GM18519 (cell line): ENCODE data around the gene ASPHD2.

ENCODE experiments used
- ATAC-seq: cut with Tn5 transposase; IDR thresholded peaks from one replicate; pipeline ENCODE4 v1.9.1; 2021; ENCODE audit warnings: mild to moderate bottlenecking, moderate library complexity; ENCODE audit not compliant: unreplicated experiment, low FRiP score

The ASPHD2 gene

DNA sequence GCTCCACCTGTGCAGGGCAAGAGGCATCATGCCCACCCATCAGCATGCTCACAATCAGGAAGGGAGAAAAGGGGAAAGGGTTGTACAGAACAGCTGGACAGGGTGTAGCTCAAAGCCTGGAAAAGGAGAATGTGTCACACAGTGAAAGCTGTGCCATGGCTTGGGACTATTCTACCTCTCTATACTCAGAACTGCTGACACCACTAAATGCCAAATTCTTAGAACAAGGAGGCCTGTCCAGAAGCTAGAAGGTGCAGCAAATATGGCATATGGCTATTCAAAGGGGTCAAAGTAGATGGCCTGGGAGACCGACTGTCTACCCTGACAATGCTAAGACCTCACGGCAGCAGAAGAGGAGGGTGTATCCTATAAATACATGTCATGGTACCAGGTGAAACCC, 41.7 kb downstream of the ASPHD2 start:
- no peak for ATAC-seq

DNA sequence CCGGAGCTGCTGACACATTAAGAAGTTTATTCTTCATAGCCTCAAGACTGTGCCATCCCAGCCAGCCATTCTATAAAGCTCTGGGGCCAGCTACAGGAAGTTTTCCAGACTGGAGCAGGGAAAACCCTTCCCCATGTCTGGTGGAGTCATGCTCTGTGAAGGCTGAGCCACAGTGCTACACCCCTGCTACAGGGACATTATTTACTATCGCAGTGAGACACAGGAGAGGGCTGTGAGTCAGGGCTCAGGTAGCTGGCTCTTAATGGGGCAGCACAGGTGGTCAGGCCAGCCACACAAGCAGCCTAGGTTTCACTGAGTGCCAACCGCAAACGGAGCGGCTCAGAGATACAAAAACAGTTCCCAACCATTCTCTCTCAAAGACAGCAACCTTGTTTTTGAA, 42.5 kb downstream of the ASPHD2 start:
- ATAC-seq = no peak

DNA sequence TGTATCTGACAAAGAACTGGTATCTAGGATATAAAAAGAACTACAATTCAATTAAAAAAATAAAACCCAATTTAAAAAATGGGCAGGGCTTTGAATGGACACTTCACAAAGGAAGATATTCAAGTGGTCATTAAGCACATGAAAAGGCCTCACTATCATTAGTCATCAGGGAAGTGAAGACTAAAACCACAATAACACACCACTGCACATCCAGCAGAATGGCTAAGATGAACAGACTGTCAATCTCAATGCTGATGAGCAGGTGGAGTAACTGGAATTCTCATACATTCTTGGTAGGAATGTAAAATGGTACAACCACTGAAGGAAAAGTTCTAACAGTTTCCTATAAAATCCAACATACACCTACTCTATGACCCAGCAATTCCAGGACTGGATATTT, 45.6 kb downstream of the ASPHD2 start:
- ATAC-seq = no peak

DNA sequence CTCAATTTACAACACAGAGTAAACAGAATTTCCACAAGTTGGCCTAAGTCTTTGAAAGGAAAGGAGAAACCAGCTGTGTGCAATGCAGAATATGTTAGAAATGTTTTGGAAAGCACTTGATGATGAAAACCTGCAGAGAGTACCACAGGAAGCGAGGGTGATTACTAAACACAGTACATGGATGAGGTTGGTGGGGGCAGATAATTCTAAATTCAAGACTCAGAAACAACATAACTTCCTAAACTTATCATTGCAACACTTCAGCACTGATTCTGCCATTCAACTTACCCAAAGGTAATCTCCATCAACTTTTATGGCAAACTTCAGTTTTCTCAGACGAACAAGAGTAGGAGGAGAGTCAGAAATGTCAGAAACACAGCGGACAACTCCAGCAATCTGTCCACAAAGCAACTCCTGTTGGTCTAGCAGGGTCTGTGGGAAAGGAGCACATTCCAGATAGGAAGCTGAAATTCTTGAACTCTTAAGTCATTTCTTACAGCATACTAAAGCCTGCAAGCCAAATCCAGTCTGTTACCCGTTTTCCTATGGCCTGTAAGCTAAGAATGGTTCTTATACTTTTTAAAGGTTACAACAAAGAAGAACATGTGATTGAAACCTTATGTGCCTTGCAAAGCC, 47.8 kb downstream of the ASPHD2 start:
- ATAC-seq = no peak

DNA sequence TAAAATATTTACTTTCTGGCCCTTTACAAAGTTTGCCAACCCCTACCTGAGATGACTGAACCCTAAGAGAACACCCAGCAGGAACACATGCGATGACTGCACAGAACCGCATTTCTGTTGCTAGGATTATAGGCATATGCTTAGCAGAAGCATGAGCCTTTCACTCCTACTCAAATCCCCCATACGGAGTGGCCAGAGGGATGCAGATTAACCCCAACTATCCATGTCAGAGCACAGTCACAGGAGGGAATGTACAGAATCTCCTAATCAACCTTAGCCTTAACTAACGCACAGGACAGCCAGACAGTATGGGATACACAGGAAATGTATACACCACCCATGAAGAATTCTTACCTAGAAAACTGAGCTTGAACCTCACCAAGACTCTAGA, 48.3 kb downstream of the ASPHD2 start:
- no peak for ATAC-seq

DNA sequence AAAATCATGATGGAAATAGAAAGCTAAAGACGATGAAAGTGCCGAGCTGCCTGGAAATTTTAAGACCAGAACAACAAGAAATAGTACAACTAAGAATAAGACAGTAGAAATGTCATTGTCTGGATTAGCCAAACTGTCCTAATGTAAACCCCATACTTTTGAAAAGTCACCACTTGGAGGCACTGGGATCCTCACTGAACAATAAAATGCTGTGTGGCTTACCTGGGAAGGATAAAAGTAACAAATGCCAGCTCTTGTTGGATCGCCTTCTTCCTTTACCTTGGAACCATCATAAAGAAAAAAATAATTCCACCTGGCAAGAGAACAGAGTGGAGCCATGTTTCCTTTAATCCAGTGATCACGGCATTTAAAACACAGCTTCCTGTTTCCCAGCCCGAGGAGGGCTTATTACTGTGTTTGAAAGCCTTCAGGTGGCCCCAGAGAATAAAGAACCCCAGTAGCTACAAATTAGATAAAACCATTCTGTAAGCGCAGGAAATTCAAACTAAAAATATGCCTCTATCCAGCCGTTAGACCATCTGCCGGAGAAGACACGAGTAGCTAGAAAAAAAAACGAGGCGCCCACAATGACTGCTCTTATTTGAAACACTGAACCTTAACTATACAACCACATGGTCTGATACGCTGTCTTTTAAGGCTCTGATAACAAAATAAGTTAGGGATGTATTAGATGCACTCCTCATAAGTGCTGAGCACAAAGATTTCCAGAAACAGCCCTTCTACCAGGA, 50.2 kb downstream of the ASPHD2 start:
- ATAC-seq = no peak

DNA sequence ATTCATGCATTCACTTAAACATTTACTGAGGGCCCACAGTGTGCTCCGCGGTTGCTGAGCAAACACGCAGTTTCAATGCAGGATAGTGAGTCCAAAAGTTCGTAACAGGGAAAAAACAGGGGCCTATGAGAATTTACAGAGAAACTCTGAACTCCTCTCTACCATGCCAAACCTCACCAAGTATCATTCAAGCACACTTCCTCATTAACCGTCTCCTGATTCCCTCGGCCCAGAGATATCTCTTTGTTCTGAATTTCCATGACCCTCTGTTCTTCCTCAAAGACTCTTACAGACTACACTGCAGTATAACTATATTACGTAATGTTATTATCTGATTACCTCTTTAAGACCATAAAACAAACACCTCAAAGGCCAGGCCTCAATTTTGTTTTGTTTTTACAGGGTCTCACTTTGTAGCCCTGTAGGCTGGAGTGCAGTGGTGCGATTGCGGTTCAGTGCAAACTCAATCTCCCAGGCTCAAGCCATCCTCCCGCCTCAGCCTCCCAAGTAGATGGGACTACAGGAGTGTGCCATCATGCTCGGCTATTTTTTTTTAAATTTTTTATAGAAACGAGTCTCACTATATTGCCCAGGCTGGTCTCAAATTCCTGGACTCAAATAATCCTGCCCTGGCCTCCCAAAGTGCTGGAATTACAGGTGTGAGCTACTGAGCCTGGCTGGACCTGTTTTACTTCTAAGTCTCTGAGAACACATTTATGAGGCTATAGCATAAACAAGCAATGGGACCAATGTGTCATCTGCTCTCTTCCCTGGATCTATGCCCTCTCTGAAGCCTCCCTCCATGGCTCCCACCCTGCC, 50.9 kb downstream of the ASPHD2 start:
- ATAC-seq = no peak

DNA sequence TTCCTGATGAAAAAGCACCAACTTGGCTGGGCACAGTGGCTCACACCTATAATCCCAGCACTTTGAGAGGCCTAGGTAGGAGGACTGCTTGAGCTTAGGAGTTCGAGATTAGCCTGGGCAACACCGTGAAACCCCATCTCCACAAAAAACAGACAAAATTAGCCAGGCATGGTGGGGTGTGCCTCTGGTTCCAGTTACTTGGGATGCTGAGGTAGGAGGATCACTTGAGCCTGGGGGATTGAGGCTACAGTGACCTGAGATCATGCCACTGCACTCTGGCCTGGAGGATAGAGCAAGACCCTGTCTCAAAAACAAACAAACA, 51.5 kb downstream of the ASPHD2 start:
- ATAC-seq = no peak

DNA sequence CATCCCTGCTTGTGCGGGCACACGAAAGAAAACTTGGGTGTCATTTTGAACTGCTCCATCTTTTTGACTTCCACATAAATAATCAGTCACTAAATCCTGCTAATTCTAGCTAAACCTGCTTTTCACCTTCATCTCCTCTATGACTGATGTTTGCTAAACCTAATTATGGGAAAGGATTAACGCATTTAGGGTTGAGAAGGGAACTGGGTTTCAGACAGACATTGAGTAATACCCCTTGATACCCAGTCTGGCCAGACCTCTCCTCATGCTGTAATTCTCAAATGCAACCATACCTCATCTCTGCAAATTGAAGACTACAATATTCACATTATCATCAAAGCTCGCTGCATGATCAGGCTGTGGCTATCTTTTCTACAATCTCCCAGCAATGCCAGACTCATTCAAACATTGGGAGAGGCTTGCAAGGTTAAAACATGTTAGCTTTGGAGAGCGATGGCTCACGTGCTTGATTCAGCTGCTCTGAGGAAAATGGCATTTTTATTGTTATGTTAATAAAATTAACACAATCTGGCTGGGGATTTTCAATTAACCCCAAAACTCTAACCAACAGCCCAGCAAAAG, 52.1 kb downstream of the ASPHD2 start:
- ATAC-seq = no peak

DNA sequence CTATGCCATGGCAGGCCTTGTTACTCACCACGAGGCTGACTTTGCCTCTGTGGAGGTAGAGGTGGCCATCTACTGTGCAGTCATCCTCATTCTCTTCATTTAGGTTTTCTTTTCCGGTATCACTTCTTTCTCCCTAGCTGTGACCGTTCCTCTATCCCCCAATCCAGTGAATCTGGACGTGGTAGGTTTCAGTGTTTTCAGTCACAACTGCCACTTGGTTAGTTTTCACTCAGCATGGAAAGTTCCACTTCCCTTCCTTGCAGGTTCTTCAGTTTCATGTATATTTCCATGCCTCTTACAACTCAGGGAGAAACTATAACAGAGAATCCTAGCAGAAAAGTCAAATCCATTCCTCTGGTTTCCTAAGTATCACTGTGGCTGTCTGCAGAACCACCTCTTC, 52.6 kb downstream of the ASPHD2 start:
- ATAC-seq = no peak

DNA sequence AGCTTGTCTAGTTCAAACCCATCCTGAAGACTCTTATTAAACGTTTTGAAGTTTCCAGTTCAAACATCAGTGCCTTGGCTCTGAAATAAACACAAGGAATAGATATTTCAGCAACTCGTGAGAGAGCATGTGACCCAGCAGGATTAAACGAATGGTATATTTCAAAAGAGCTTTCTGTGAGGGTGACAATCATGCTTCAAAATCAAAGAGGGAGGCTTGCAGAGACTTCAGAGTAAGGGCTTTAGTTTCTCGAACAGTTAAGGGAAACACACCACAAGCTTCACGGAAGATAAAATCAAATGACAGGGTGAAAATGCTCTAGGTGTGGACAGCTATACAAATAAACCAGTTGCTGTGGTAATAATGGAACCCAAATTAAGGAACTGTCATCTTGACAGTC, 53.1 kb downstream of the ASPHD2 start:
- ATAC-seq = no peak

DNA sequence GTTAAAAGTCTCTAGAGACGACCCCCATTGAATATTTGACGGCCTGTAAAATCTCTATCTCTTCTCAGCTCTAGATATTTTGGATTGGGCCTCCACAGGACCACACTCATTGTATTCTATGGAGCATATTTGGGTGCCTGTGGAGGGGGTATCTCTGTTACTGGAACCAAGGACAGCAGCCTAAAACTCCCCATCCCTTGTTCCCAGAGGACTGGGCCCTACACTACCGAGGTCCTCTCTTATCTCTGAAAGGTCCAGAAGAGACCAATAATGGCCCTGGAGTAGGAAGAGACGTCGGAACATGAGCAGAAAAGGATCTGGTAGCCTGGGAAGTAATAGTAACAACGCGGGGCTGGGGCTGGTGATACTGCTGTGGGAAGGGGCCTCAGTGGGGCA, 54.0 kb downstream of the ASPHD2 start:
- no peak for ATAC-seq

DNA sequence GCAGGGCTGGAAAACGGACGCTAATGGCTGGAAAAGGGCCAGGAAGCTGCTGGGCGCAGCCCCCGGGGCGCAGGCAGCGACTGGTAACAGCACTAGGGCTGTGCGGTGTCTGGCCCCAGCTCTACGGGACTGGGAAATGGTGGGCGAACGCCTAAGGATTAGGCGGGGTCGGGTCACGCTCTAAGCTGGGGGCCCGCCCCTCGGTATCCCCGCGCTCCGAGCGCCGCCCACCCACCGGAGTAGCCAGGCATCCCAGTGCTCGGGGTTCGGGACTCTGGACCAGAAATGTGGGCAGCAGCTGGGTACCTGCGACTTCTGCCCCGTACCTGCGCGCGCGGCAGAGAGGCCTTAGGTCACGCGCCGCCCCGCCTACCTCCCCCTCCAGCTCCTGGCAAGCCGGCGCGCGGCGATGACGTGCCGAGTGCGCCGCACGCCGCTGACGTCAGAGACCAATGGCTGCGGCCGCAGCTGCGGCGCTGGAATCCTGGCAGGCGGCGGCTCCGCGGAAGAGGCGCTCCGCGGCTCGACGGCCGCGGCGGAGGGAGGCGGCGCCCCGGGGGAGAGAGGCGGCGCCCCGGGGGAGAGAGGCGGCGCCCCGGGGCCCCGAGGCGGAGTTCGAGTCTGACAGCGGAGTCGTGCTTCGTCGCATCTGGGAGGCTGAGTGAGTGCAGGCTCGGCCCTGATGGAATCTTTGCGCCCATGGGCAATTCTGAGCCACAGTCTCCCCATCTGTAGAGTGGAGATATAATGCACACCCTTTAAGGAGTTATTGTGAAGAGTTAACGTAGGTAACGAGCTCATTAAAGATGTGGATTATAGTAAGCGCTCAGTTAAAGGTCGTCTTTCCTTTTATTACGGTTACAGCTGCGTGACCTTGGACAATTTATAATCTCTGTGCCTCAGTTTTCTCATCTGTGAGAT, 54.6 kb downstream of the ASPHD2 start, which contains the start of the genes HPS4 and SRRD:
TSS of gene HPS4 (minus strand) at position 345 of the 921 bp plus-strand sequence. CDS start 2,021 bp downstream, outside the sequence.
TSS of gene SRRD (plus strand) at position 439 of the 921 bp plus-strand sequence. CDS start at position 453, 14 bp downstream.
- ATAC-seq = peak; percentile 34

DNA sequence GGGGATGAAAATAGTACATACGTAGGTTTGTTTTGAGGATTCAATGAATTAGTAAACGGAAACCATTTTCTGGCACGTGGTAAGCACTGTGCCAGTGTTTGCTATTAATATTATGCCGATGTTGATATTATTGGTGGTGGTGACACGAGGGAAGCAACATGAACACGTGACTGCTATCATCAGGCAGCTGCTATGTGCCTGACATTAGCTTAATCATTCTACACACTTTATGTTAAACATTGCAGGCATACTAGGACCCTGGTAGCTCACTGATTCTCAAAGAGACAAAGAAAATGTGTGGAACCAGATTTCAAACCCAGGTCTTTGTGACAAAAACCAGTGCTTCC, 55.3 kb downstream of the ASPHD2 start:
- no peak for ATAC-seq

DNA sequence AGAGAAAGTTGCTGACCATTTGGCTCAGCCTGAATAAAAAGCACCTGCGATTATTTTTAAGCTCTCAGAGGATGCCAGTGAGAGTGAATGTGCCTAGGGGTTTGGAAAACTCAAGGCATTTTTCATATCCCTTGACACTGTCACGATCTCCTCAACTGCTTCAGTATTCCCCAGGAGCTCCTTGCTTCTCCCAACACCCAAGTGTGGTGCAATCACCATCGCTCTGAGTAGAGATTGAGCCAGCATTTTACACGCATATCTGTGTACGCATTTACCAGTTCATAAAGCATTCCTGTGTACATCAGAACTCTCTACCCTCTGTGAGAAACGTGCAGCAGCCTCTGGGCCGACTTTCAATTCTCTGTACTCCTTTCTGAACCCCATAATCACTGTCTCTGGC, 56.0 kb downstream of the ASPHD2 start:
- no peak for ATAC-seq

DNA sequence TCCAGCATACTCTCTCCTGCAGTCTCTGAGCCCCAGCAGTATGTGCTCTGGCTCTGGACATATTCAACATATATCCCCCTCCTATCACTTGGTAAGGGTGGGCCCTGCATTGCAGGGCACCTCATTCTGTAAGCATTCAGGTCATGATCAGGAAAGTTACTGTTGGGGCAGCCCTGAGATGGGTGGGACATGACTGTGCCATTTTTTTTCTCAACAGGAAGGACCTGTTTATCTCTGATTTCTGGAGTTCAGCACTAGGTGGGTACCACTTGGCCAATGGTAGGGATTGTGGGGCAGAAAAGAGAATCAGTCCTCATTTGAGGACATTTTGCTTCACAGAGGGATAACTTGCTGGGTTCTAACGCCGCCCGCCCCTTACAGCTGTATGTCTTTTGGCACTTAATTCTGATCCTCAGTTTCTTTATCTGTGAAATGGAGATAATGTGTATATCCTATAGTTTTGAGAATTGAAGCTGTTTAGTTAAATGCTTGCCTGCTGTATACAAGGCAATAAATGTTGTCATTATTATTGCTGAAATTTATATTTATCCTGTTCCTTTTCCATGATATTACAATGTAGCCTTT, 56.8 kb downstream of the ASPHD2 start:
- ATAC-seq = no peak

DNA sequence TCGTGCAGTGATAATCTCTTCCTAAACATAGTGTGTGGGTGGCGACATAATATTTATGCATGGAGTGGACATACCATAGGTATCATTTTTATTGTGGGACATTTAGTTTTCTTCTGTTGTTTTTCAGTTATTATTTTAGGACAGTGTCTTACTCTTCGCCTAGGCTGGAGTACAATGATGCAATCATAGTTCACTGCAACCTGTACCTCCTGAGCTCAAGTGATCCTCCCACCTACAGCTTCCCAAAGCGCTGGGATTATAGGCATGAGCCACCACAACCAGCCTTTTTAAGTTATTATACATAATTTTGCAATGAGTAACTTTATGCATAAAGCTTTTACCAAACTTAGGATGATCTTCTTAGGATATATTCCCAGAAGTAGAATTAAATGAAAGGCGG, 57.3 kb downstream of the ASPHD2 start:
- no peak for ATAC-seq

DNA sequence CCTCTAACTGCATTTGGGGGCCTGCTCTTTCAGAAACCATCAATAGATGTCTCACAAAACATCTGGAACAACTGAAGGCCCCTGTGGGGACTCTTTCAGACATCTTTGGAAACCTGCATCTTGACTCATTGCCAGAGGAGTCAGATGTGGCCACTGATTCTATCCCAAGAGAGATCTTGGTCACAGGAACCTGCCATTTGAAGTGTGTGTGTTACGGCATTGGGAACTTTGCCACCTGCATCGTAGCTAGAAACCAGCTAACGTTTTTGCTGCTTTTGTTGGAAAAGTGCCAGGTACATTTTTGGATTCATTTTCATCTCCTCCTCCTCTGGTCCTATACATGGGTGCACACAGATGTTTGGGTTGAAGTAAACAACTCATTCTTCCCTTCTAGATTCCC, 58.9 kb downstream of the ASPHD2 start:
- ATAC-seq = no peak

DNA sequence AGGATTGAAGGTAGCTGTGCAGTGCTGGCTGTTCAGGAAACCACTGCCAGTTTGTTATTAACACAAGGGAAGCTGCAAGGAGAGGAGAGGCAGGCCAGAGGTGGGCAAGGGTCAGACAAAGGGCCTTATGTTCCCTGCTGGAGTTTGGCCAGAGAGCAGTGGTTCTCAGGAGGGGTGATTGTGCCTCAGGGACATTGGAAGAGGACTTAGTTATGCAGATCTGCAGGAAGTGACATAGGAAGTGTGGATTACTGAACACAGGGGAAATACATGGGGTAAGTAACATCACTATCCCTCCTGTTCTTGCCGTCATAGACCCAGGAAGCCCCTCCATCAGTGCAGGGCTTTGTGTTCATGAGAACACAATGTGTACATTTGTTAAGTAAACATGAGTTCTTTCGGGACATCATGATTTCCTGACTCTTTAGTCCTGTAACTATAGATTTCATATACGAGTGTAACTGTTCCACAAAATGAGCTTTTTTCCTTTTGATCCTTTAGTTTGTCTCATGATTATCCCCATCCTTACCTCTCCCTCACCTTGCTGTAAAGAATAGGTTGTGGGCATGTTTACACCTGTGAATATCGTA, 60.5 kb downstream of the ASPHD2 start:
- ATAC-seq = no peak
